ENCODE measurements around the gene ARID2. TPM values are rescaled to one million over a fixed set of nuclear protein-coding genes. Genes with fewer than 3 reads are reported as not detected.

Gene ARID2
- total RNA-seq, 2 donors from 2014 or later: 26.8 to 29.1 TPM

DNA sequence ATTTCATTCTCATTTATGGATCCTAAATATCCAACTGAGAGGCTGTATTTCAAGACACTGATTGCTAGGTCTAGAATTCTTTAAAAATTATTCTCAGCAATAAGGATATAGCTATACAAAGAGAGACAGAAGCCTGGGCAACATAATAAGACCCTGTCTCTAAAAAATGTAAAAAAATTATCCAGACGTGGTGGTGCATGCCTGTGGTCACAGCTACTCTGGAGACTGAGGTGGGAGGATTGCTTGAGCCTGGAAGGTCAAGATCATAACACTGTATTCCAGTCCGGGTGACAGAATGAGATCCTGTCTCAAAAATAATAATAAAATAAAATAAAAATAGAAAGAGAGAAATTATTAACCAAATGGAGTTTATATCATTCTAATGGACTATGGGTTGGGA is 20.6 kb upstream of the ARID2 start:
- Histone ChIP-seq H3K27me3 (no peaks in the 10 kb centered on the region), H3K4me3 (no peak overlapping the region), H3K9me3 (no peaks in the 10 kb centered on the region), H3K27ac (no peak overlapping the region), H3K36me3 (no peaks in the 10 kb centered on the region), H3K4me1 (no peaks in the 10 kb centered on the region), H3K9ac (ENCODE audit: low read depth in 2 of 2, low read length in 2 of 2) (no peak overlapping the region)
- intact Hi-C loops (cut with DNase I): no loop called here
- DNase-seq: no peak
- TF ChIP-seq, protein P1, sequence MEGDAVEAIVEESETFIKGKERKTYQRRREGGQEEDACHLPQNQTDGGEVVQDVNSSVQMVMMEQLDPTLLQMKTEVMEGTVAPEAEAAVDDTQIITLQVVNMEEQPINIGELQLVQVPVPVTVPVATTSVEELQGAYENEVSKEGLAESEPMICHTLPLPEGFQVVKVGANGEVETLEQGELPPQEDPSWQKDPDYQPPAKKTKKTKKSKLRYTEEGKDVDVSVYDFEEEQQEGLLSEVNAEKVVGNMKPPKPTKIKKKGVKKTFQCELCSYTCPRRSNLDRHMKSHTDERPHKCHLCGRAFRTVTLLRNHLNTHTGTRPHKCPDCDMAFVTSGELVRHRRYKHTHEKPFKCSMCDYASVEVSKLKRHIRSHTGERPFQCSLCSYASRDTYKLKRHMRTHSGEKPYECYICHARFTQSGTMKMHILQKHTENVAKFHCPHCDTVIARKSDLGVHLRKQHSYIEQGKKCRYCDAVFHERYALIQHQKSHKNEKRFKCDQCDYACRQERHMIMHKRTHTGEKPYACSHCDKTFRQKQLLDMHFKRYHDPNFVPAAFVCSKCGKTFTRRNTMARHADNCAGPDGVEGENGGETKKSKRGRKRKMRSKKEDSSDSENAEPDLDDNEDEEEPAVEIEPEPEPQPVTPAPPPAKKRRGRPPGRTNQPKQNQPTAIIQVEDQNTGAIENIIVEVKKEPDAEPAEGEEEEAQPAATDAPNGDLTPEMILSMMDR (IDR thresholded peaks at IDR 0.05): no peak

DNA sequence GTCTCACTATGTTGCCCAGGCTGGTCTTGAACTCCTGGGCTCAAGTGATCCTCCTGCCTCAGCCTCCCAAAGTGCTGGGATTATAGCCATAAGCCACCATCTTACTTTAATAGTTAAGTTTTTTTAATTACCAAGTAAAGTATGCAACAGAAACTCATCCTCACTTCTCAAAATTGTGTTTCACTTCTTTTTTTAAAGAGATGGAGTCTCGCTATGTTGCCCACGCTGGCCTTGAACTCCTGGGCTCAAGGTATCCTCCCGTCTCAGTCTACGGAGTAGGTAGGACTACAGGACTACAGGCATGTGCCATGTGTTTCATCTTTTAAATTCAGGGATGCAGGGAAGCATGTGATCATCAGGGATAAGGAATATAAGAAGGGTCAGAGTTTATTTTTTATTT is 17.2 kb upstream of the ARID2 start:
- no peaks in the 10 kb centered on the region for H3K36me3 ChIP-seq
- H3K27me3 ChIP-seq: no peaks in the 10 kb centered on the region
- H3K4me1 ChIP-seq: no peaks in the 10 kb centered on the region
- H3K4me3 ChIP-seq: no peak overlapping the region
- no peak overlapping the region for H3K9ac ChIP-seq (ENCODE audit: low read depth in 2 of 2, low read length in 2 of 2)
- TF ChIP-seq, protein P1 (IDR thresholded peaks at IDR 0.05): no peak
- H3K9me3 ChIP-seq: no peaks in the 10 kb centered on the region
- DNase-seq: no peak
- no peak overlapping the region for H3K27ac ChIP-seq
- intact Hi-C loops (cut with DNase I): no loop called here

DNA sequence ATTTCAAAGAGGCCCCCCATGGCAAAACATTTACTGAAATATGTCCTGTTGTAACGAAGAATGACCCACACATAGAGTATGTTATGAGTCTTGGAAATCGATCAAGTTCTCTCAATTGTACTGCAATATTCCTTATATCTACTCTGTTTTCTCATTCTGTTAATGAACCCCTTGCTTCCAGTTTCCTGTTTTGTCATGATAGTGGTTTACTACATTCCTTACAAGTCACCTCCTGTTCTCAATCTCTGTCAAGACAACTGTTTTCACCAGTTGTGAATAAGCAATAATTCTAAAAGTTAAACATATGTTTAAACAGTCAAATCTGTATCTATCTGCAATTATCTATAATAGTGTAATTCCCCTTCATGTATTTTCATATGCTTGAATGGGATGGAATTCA is 16.4 kb upstream of the ARID2 start:
- Histone ChIP-seq H3K27ac (no peak overlapping the region), H3K4me3 (no peak overlapping the region), H3K36me3 (no peaks in the 10 kb centered on the region), H3K27me3 (no peaks in the 10 kb centered on the region), H3K9ac (ENCODE audit: low read depth in 2 of 2, low read length in 2 of 2) (no peak overlapping the region), H3K4me1 (no peaks in the 10 kb centered on the region), H3K9me3 (no peaks in the 10 kb centered on the region)
- DNase-seq: no peak
- TF ChIP-seq, protein P1 (IDR thresholded peaks at IDR 0.05): no peak
- intact Hi-C loops (cut with DNase I): no loop called here

DNA sequence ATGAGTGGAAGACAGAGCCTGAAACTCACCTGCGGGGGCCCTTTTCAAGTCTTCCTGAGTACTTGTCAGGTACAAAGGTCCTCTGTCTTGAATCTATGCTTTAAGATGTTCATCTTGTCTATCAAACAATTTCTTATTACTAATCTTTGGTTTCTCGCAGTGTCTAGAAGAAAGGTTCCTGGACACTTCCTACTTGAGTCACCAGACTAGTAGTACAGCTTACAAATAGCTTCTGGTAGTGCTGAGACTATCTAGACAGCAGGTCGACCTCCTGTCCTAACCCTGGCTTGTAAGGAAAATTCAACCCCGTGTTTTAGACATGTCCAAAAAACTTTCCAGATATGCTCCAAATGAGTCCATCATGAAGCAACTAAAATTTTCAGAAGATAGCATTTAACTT is 11.2 kb upstream of the ARID2 start:
- H3K4me1 ChIP-seq: no peaks in the 10 kb centered on the region
- H3K4me3 ChIP-seq: no peak overlapping the region
- intact Hi-C loops (cut with DNase I): no loop called here
- no peak for DNase-seq
- no peaks in the 10 kb centered on the region for H3K27me3 ChIP-seq
- no peaks in the 10 kb centered on the region for H3K36me3 ChIP-seq
- no peaks in the 10 kb centered on the region for H3K9me3 ChIP-seq
- TF ChIP-seq, protein P1 (IDR thresholded peaks at IDR 0.05): no peak
- no peak overlapping the region for H3K9ac ChIP-seq (ENCODE audit: low read depth in 2 of 2, low read length in 2 of 2)
- no peak overlapping the region for H3K27ac ChIP-seq

DNA sequence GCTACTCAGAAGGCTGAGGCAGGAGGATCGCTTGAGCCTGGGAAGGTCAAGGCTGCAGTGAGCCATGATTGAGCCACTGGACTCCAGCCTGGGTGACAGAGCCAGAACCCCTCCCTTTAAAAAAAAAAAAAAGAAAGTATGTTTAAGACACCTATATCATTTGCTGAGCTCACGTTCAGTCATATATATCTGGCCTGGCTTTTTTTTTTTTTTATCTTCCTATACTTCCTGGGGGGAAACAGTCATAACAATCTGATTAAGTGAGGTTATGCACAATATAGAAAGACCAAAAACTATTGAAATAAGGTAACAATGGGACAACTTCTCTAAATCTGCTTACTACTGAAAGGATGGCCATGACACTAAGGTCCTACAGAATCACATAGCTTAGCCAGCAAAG is 9.4 kb upstream of the ARID2 start:
- H3K9ac ChIP-seq (ENCODE audit: low read depth in 2 of 2, low read length in 2 of 2): no peak overlapping the region
- no peak overlapping the region for H3K27ac ChIP-seq
- intact Hi-C loops (cut with DNase I): no loop called here
- peaks cover 6% of the 10 kb centered on the region for H3K4me1 ChIP-seq
- H3K9me3 ChIP-seq: no peaks in the 10 kb centered on the region
- H3K4me3 ChIP-seq: no peak overlapping the region
- H3K36me3 ChIP-seq: no peaks in the 10 kb centered on the region
- no peak for DNase-seq
- H3K27me3 ChIP-seq: no peaks in the 10 kb centered on the region
- TF ChIP-seq, protein P1 (IDR thresholded peaks at IDR 0.05): no peak

DNA sequence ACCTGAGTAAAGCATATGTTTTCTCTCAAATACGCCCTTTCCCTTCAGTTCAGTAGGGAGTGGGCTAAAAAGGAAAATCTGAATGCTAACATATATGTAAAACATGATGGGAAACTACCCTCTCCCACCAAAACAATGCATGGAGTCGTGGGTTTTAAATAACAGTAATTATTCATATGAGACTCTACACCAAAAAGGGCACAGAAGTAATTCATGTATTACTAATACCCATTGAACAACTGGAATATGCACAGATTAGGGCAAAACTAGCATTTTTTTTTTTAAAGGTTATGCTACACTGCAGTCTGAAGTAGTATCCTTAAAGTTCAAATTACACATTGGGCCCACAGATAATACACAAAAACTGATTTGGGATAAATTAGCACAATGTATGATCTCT is 8.1 kb upstream of the ARID2 start:
- intact Hi-C loops (cut with DNase I): no loop called here
- Histone ChIP-seq H3K27ac (no peak overlapping the region), H3K4me3 (no peak overlapping the region), H3K9me3 (no peaks in the 10 kb centered on the region), H3K4me1 (peaks cover 8% of the 10 kb centered on the region), H3K36me3 (no peaks in the 10 kb centered on the region), H3K9ac (ENCODE audit: low read depth in 2 of 2, low read length in 2 of 2) (no peak overlapping the region), H3K27me3 (no peaks in the 10 kb centered on the region)
- TF ChIP-seq, protein P1 (IDR thresholded peaks at IDR 0.05): no peak
- no peak for DNase-seq

All from colonic mucosa (tissue), 4 donors.